Measurements from ENCODE around the gene PSKH1.
A peak's percentile ranks its signal among the peaks of the same experiment; 100 is the strongest.
"Not testable (repeated sequence)": the region's sequence is repeated elsewhere in the genome, so short reads cannot be mapped to it uniquely, and the experiment has no call there.

Gene PSKH1

DNA sequence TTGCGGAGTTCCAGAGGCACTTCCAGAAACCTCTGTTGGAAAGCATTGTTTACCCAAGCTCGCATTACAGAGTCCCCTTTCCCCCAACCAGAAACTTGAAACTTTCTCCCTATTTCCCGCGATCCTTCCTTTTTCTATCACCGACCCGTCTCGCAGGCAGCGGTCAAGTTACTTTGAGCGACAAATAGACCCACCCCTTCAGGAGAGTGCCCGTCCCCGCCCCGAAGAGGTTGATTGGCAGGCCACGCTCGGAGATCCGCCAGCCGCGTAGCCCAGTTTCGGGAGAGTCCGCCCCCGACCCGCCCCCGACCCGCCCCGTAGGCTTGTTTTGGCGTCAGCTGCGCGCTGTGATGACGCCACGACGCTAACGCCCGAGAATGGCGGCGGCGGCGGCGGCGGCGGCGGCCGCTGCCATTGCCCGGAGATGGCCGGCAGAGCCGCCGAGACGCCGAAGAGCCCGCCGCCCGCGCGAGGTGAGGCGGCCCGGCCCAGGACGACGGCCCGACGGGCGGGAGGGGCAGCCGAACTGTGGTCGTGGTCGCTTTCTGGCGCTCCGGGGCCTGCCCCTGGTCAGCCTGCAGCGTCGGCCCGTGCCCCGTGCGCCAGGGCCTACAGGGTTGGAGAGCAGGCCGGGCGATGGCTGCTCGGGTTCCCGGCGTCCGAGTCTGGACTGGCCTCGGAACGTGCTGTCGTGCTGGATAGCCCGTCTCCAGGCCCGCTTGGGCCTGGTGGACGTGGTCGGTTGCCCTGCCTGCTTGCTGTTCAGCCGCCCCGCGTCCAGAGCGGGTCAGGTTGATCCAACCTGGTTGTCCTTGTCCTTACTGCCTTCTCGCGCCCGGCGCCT, at the start of gene PSKH1:
Gene PSKH1 (plus strand): TSS at position 356 of the 844 bp plus-strand sequence. CDS start 15,496 bp downstream, outside the sequence.
- DNase-seq = peak; percentile 98

DNA sequence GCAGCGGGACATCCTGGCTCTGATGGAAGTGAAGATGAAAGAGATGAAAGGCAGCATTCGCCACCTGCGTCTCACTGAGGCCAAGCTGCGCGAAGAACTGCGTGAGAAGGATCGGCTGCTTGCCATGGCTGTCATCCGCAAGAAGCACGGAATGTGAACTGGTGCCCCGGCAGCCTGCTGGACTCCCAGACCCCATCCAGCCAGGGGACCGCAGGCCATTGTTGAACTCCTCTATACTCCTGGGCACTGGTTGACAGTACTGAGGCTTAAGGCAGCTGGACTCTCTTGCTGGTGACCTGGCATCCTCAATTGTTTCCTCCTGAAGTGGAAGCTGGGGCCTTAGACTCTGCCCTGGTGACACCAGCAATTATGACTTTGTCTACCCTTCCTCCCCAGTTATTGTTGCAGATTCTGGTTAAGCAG, 49.7 kb upstream of the PSKH1 start:
- peak; percentile 63 for DNase-seq

- no peak for DNase-seq
Measured at GRCh38 chr16:67844497-67844896, 48.6 kb upstream of the PSKH1 start.

DNA sequence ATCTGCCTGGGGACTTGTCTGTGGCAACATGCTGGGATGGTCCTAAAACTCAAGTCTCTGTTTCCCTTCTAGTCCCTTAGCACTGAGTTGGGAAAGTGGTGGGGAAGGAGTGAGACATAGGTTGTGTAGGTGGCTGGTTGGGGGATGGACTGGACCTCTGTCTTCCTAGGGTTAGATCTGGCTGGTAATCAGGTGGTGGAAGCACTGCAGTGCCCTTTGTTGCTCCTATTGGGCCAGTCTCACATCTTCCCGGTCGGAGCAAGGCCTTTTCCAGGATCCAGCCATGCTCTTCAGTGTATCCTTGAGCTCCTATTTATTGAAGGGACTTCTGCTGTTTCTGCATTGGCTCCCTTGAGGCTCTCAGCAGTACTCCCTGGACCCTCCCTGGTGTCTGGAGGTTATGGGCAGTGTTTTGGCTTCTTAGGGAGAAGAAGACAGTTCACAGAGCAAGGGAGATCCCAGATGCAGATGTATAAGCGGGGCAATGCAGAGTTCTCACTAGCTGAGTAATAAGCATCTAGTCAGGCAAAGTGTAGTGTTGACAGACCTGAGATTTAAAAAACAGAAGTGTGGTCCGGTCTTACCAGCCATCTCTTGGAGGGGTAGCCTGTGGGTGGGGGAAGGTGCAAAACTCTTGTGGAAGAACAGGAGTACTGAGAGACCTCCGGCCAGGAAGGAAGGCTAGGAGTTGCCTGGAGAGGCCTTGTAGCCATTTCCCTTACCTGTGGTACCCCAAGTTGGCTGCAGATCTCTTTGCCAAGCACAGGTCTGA, 47.6 kb upstream of the PSKH1 start:
- DNase-seq = no peak

GRCh38 chr16:67846063-67846319, 47.1 kb upstream of the PSKH1 start:
- peak; percentile 20 for DNase-seq

DNA sequence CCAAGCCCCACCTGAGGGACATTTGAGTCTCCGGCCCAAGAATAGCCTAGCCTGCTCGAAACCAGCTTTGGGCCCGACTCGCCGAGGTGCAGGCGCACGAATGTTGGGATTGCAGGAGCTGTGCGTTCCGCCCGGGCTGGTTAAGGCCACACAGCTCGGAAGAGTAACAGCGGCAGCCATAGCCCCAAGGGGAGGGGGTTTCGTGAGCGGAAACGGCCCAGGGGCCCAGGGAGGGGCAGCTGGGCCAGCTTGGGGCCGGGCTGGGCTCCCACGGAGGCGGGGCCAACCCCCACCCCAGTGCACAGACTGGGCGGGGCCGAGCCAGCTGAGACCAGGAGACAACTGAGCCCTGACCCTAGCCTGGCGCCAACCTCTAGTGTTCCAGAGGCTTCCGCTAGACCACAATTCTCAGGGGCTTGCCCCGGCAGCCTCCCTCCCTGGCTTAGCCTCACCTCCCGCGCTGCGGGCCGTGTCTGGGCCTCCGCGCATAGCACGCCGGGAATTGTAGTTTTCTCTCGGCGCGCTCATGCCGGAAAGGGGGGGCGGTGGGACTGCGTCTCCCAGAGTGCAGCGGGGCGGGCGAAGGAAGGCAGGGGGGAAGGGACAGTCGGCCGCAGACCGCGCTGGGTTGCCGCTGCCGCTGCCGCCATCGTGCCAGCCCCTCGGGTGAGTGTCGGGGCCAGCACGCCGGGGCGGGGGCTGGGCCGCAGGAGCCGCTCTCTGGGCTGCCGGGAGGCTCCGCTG, 46.6 kb upstream of the PSKH1 start, which contains the start of gene NUTF2:
Gene NUTF2 (plus strand): TSS at position 614 of the 744 bp plus-strand sequence. CDS start 18,198 bp downstream, outside the sequence.
- DNase-seq = peak; percentile 99

DNA sequence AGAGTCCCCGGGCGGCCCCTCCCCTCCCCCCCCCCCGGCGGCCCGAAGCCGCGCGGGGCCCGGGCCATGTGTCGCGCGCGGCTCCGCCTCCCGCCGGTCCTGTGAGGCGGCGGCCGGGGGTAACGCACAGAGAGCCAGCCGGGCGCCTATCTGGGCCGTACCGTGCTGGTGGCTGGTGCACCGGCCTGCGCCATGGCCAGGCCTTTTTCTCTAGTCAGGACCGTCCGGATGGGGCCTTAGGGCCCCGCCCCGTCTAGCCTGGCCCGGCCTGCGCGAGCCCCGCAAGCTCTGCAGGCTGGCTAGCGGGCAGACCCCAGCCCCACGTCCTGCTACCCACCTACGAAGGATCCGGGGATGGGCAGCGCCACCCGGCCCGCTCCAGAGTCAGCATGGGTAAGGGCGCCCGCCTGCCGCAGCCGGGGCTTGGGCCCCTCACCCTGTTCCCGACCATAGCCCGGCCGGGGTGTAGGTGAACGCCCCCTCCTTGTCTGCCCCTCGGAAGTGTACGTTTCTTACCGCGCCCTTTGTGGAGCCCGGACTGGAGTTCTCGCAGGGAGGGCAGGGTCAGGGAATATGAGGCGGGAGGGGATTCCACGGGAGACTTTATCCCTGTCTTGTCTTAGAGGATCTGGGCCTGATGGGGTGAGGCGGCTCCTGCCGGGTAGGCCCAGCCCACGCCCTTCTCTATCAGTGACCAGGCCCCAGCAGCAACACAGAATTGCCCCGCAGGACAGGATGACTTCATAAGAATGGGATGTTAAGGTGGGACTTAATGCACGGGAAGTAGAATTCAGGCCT, 45.8 kb upstream of the PSKH1 start, which contains the start of gene CENPT:
Gene CENPT (minus strand): TSS at position 630 of the 798 bp plus-strand sequence. CDS start 13,834 bp downstream, outside the sequence.
- DNase-seq = peak; percentile 84

DNA sequence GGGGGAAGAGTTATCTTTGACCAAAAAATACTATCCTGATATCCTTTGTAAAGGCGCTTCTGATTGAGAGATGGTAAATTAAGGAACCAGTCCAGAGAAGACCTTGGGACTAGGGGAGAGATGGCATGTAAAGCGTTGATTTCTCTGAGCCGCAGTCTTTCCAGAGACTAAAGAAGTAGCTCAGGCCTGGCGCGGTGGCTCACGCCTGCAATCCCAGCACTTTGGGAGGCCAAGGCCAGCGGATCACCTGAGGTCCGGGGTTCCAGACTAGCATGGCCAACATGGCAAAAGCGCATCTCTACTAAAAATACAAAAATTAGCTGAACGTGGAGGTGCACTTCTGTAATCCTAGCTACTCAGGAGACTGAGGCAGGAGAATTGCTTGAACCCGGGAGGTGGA, 44.9 kb upstream of the PSKH1 start:
- no peak for DNase-seq

GRCh38 chr16:67853670-67854069, 39.4 kb upstream of the PSKH1 start:
- no peak for DNase-seq

DNA sequence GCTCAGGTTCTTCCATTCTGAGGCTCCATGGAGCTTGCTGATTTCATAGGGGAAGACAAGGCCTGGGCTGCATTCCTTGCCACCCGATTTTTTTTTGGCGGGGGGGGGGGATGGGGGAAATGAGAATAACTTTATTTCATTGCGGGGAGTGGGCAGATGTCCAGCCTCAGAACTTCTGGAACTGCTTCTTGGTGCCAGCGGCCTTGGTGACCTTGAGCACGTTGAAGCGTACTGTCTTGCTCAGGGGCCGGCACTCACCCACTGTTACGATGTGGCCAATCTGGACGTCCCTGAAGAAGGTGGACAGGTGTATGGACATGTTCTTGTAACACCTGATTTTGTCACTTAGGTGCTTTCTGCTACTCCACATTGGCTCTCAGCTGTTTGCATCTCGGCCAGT, 37.3 kb upstream of the PSKH1 start:
- no peak for DNase-seq

- no peak for DNase-seq
Measured at GRCh38 chr16:67856927-67857546, 36.0 kb upstream of the PSKH1 start.

DNA sequence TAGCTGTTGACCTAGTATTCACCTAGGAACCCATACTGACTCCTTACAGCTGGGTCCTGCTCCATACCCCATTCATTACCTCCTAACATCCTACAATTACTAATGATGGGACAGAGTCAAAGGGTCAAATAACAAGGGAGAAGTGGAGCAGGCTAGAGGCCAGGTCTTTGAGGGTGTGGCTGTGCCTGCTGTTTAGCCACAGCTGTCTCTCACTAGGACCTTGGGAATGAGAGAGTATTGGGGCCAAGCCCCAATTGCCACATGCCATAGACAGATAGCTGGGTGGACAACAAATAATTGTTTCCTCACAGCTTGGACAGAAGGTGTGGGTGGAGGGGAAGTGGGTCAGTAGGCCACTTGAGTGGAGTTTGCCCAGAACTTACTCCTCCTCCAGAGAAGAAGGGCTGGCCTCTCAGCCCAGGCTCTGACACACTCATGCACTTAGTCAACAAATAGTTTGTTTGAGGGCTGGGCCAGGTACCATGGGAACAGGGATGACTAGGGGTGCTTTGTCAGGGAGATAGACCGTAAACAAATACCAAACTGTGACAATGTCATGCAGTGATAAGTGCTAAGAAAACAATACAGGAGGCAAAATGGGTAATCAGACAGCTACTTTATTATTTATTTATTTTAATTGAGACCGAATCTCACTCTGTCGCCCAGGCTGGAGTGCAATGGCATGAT, 35.4 kb upstream of the PSKH1 start:
- DNase-seq = no peak

GRCh38 chr16:67858500-67858899, 34.6 kb upstream of the PSKH1 start:
- DNase-seq = no peak

DNA sequence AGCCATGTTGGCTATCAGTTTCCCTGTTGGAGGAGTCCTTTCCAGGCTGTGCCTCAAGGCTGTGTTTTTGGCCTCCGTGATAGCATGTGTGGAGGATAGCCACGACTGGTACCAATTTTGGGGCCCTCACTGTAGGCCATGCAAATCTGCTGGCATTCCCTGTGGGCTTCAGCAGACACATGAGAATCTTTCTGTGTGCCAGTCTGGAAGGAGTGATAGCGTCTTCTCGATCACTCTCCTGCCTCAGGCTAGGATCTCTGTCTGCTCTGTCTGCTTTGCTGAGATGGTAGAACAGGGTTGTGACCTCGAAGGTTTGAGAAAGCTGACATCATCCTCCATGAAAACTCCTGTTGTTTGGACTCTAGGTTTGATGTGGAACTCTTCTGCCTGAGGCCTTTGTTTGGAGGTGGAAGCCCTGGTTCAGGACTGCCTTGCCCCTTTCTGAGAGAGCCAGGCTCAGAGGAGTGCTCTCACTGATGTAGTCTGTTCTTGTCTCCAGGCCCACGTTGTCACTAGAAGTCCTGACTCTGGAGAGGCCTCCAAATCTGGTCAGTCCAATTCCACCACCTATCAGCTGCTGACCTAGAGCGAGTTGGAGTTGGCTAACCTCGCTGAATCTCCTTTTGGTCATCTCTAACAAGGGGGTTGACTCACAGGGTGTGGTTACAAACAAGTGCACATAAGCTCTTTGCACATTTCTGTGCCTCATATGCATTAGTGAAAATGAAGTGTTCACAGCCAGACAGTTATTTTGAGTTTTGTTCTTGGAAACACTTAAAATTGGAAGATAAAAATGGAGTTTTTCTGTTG, 32.3 kb upstream of the PSKH1 start:
- DNase-seq = no peak

- DNase-seq = no peak
Measured at GRCh38 chr16:67861877-67862276, 31.2 kb upstream of the PSKH1 start.

- no peak for DNase-seq
Measured at GRCh38 chr16:67862623-67863583, 30.2 kb upstream of the PSKH1 start.

- not testable (repeated sequence) for DNase-seq
Measured at GRCh38 chr16:67864044-67864443, 29.0 kb upstream of the PSKH1 start.

DNA sequence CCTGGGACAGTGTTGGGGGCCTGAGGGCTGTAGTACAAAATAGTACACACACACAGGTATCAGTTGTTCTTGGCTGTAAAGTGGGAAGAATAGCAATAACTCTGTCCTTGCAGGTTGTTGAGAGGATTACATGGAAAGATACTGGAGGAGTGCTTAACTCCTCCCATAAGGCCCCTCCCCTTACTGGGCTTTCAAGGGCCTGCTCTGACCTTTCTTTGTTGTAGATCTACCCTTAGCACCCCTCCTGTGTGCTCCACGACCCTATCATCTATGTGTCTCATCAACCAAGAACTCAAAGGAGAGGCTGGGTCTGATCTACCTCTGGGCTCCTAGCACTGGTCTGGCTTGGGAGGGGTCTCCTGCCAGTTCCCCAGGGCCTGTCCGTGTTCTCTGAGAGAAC, 28.5 kb upstream of the PSKH1 start:
- DNase-seq = no peak

GRCh38 chr16:67865318-67865717, 27.7 kb upstream of the PSKH1 start:
- peak; percentile 49 for DNase-seq

All from RPMI8226 (cell line).